Neural cell (in vitro differentiated cells): ENCODE data around the gene SPDYE4. TPM values are rescaled to one million over a fixed set of nuclear protein-coding genes. Genes with fewer than 3 reads are reported as not detected.

Experiments
- H2AFZ ChIP-seq: fragments of 200-600, 300-800 bp; sonication (generic), shearing (Covaris generic); 2 replicates; pipeline ENCODE4 v1.6.0; 2014; ENCODE audit warnings: low read depth, mild to moderate bottlenecking, antibody characterized with exemption, low read length, moderate library complexity
- H3F3A ChIP-seq: fragments of 200-600 bp; shearing (Covaris generic); 2 replicates; pipeline ENCODE4 v1.6.1; 2016; ENCODE audit warnings: mild to moderate bottlenecking, moderate library complexity, mixed read lengths, antibody characterized with exemption, low read length; ENCODE audit not compliant: insufficient read depth, poor library complexity, severe bottlenecking
- H3K27ac ChIP-seq: fragments of 200-600, 300-800 bp; sonication (generic), shearing (Covaris generic); 2 replicates; pipeline ENCODE4 v1.5.1; 2014; ENCODE audit warnings: mild to moderate bottlenecking, low read length, moderate library complexity
- H3K27me3 ChIP-seq: fragments of 300-800, 200-600 bp; sonication (generic), shearing (Covaris generic); 2 replicates; pipeline ENCODE4 v1.6.0; 2014; ENCODE audit warnings: mild to moderate bottlenecking, low read depth, low read length, moderate library complexity; ENCODE audit not compliant: insufficient read depth
- H3K36me3 ChIP-seq: fragments of 300-800, 200-600 bp; sonication (generic), shearing (Covaris generic); 2 replicates; pipeline ENCODE4 v1.5.1; 2014; ENCODE audit warnings: mild to moderate bottlenecking, antibody characterized with exemption, low read length, moderate library complexity; ENCODE audit not compliant: insufficient read depth
- H3K4me2 ChIP-seq: fragments of 300-800, 200-600 bp; sonication (generic), shearing (Covaris generic); 2 replicates; pipeline ENCODE4 v1.6.0; 2014; ENCODE audit warnings: mild to moderate bottlenecking, low read length
- H3K4me3 ChIP-seq: fragments of 300-800, 200-600 bp; sonication (generic), shearing (Covaris generic); 2 replicates; pipeline ENCODE4 v1.5.1; 2014; ENCODE audit warnings: mild to moderate bottlenecking, low read length, moderate library complexity
- H3K79me2 ChIP-seq: fragments of 200-600 bp; shearing (Covaris generic); replicated peaks from 2 replicates; pipeline ENCODE4 v1.6.0; 2014; ENCODE audit warnings: mild to moderate bottlenecking, low read length, moderate library complexity; ENCODE audit not compliant: insufficient read depth
- H3K9ac ChIP-seq: fragments of 300-800, 200-600 bp; sonication (generic), shearing (Covaris generic); 2 replicates; pipeline ENCODE4 v1.6.1; 2016; ENCODE audit warnings: mild to moderate bottlenecking, low read length, mixed read lengths
- H3K9me2 ChIP-seq: fragments of 200-600 bp; shearing (Covaris generic); 2 replicates; pipeline ENCODE4 v1.6.1; 2016; ENCODE audit warnings: mild to moderate bottlenecking, low read length, mixed read lengths; ENCODE audit not compliant: insufficient read depth
- H3K9me3 ChIP-seq: fragments of 200-600, 300-800 bp; sonication (generic), shearing (Covaris generic); 2 replicates; pipeline ENCODE4 v1.6.1; 2016; ENCODE audit warnings: mild to moderate bottlenecking, mixed run types, low read length, moderate library complexity, mixed read lengths
- H4K20me1 ChIP-seq: fragments of 200-600 bp; shearing (Covaris generic); 2 replicates; pipeline ENCODE4 v1.6.1; 2016; ENCODE audit warnings: mild to moderate bottlenecking, mixed run types; ENCODE audit not compliant: insufficient read depth
- EP300 ChIP-seq: fragments of 450-650 bp; conservative IDR thresholded peaks from 2 replicates; pipeline ENCODE4 v1.6.1; 2014; ENCODE audit warnings: antibody characterized with exemption, mild to moderate bottlenecking, moderate library complexity; ENCODE audit not compliant: poor library complexity, severe bottlenecking
- EZH2 ChIP-seq: fragments of 200-600, 300-800 bp; shearing (Covaris generic), sonication (generic); IDR thresholded peaks from 2 replicates; pipeline ENCODE4 v1.6.1; 2014; ENCODE audit warnings: antibody characterized with exemption, low read length, borderline replicate concordance, mild to moderate bottlenecking; ENCODE audit not compliant: insufficient read depth, poor library complexity, severe bottlenecking
- MXI1 ChIP-seq: fragments of 450-650 bp; conservative IDR thresholded peaks from 2 replicates; pipeline ENCODE4 v1.6.1; 2014; ENCODE audit warnings: antibody characterized with exemption, mild to moderate bottlenecking; ENCODE audit not compliant: poor library complexity, severe bottlenecking
- POLR2AphosphoS5 ChIP-seq: IDR thresholded peaks from 2 replicates; pipeline ENCODE4 v1.6.1; 2012
- RAD21 ChIP-seq: fragments of 450-650 bp; conservative IDR thresholded peaks from 2 replicates; pipeline ENCODE4 v1.6.1; 2014; ENCODE audit warnings: antibody characterized with exemption, mild to moderate bottlenecking, moderate library complexity
- SMC3 ChIP-seq: fragments of 450-650 bp; conservative IDR thresholded peaks from 2 replicates; pipeline ENCODE4 v1.6.1; 2014; ENCODE audit warnings: antibody characterized with exemption, mild to moderate bottlenecking, moderate library complexity; ENCODE audit not compliant: poor library complexity
- TAF1 ChIP-seq: IDR thresholded peaks from 2 replicates; pipeline ENCODE4 v1.6.1; 2012; ENCODE audit warnings: low read depth
- polyA plus RNA-seq: library from polyadenylated mRNA; depleted of rRNA; stranded (reverse); fragments of >200 nt; gene quantifications from 2 replicates; pipeline ENCODE4 v1.2.3, GENCODE V29; 2014
- TF ChIP-seq, protein P1 (sequence below): fragments of 450-650 bp; IDR thresholded peaks from 2 replicates; pipeline ENCODE4 v1.5.1; 2014; ENCODE audit warnings: antibody characterized with exemption, mild to moderate bottlenecking, moderate library complexity; ENCODE audit not compliant: poor library complexity, severe bottlenecking
- TF ChIP-seq, protein P2 (sequence below): IDR thresholded peaks from 2 replicates; pipeline ENCODE4 v1.6.1; 2012; ENCODE audit warnings: borderline replicate concordance

Gene SPDYE4
- polyA plus RNA-seq, 1 donor from 2014 or later: not detected

DNA sequence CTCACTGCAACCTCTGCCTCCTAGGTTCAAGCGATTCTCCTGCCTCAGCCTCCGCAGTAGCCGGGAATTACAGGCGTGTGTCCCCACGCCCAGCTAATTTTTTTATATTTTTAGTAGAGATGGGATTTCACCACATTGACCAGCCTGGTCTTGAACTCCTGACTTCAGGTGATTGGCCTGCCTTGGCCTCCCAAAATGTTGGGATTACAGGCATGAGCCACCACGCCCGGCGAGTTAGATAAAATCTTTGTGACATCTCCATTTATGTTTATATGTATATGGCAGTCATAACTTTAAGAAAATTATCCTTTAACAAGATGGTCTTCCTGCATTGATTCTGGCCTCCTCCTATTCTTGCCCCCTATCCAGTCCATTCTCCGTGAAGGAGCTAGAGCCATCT, 37.8 kb downstream of the SPDYE4 start:
- no peak for TF ChIP-seq RAD21
- TF ChIP-seq, protein P1, sequence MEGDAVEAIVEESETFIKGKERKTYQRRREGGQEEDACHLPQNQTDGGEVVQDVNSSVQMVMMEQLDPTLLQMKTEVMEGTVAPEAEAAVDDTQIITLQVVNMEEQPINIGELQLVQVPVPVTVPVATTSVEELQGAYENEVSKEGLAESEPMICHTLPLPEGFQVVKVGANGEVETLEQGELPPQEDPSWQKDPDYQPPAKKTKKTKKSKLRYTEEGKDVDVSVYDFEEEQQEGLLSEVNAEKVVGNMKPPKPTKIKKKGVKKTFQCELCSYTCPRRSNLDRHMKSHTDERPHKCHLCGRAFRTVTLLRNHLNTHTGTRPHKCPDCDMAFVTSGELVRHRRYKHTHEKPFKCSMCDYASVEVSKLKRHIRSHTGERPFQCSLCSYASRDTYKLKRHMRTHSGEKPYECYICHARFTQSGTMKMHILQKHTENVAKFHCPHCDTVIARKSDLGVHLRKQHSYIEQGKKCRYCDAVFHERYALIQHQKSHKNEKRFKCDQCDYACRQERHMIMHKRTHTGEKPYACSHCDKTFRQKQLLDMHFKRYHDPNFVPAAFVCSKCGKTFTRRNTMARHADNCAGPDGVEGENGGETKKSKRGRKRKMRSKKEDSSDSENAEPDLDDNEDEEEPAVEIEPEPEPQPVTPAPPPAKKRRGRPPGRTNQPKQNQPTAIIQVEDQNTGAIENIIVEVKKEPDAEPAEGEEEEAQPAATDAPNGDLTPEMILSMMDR: no peak
- TF ChIP-seq EP300: no peak
- no peak for TF ChIP-seq EZH2
- no peak for TF ChIP-seq MXI1
- TF ChIP-seq SMC3: no peak
- TF ChIP-seq, protein P2, sequence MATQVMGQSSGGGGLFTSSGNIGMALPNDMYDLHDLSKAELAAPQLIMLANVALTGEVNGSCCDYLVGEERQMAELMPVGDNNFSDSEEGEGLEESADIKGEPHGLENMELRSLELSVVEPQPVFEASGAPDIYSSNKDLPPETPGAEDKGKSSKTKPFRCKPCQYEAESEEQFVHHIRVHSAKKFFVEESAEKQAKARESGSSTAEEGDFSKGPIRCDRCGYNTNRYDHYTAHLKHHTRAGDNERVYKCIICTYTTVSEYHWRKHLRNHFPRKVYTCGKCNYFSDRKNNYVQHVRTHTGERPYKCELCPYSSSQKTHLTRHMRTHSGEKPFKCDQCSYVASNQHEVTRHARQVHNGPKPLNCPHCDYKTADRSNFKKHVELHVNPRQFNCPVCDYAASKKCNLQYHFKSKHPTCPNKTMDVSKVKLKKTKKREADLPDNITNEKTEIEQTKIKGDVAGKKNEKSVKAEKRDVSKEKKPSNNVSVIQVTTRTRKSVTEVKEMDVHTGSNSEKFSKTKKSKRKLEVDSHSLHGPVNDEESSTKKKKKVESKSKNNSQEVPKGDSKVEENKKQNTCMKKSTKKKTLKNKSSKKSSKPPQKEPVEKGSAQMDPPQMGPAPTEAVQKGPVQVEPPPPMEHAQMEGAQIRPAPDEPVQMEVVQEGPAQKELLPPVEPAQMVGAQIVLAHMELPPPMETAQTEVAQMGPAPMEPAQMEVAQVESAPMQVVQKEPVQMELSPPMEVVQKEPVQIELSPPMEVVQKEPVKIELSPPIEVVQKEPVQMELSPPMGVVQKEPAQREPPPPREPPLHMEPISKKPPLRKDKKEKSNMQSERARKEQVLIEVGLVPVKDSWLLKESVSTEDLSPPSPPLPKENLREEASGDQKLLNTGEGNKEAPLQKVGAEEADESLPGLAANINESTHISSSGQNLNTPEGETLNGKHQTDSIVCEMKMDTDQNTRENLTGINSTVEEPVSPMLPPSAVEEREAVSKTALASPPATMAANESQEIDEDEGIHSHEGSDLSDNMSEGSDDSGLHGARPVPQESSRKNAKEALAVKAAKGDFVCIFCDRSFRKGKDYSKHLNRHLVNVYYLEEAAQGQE: no peak
- TF ChIP-seq TAF1: no peak
- TF ChIP-seq POLR2AphosphoS5: no peak
- H3K27me3 ChIP-seq: no peaks in the 10 kb centered on the region

DNA sequence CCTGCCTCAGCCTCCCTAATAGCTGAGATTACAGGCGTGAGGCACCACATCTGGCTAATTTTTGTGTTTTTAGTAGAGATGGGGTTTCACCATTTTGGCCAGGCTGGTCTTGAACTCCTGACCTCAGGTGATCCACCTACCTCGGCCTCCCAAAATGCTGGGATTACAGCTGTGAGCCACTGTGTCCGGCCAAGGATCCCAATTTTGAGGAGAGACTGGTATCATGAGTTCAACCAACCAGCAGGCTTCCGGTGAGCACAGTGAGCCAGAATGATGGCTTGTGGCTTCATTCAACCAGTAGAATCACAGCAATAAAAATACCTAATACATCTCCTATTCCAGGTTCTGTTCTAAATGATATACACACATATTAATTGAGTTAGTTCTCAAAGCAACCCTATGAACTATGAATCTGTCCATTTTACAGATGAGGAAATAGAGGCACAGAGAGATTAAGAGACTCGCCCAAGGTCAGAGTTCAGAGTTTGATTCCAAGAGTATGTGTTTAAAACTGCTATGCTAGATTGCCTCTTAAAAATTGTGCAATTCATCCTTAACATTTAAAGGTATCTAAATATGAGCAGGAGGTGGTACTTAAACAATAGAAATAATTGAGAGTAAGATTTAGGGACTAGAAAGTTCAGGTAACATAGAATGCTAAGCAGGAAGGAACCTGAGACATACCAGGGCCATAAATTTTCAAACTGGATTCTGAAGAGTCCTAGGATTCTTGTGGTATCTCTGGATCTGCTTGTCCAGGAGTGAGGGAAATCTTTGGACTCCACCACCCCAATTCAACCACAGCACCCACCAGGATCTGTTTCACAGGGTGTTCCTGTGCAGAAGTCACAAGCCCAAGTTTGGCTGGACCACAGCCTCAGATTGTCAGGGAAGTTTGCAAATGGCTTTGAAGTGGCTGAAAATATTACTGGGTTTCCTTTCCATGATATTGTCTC, 38.8 kb downstream of the SPDYE4 start:
- Histone ChIP-seq H3K4me3 (no peak overlapping the region), H3F3A (no peaks in the 10 kb centered on the region), H3K9ac (no peak overlapping the region), H3K79me2 (no peaks in the 10 kb centered on the region), H3K36me3 (no peaks in the 10 kb centered on the region), H3K27ac (no peak overlapping the region), H4K20me1 (no peaks in the 10 kb centered on the region), H3K9me2 (no peaks in the 10 kb centered on the region), H3K27me3 (no peaks in the 10 kb centered on the region), H3K9me3 (no peaks in the 10 kb centered on the region), H2AFZ (no peak overlapping the region), H3K4me2 (no peak overlapping the region)
- TF ChIP-seq EP300: no peak
- no peak for TF ChIP-seq TAF1
- TF ChIP-seq SMC3: no peak
- TF ChIP-seq, protein P1: no peak
- no peak for TF ChIP-seq MXI1
- no peak for TF ChIP-seq EZH2
- TF ChIP-seq POLR2AphosphoS5: no peak
- TF ChIP-seq, protein P2: no peak
- TF ChIP-seq RAD21: no peak

More for the DNA sequence above, 37.8 kb downstream of the SPDYE4 start:
- no peak overlapping the region for H3K27ac ChIP-seq
- H3K36me3 ChIP-seq: no peaks in the 10 kb centered on the region
- no peak overlapping the region for H3K9ac ChIP-seq
- H3K9me2 ChIP-seq: no peaks in the 10 kb centered on the region
- H2AFZ ChIP-seq: no peak overlapping the region
- H3K4me2 ChIP-seq: no peak overlapping the region
- no peaks in the 10 kb centered on the region for H3K79me2 ChIP-seq
- H3K9me3 ChIP-seq: no peaks in the 10 kb centered on the region
- H4K20me1 ChIP-seq: no peaks in the 10 kb centered on the region
- no peaks in the 10 kb centered on the region for H3F3A ChIP-seq
- H3K4me3 ChIP-seq: no peak overlapping the region
